ENCODE measurements around the gene F11. TPM values are rescaled to one million over a fixed set of nuclear protein-coding genes. Genes with fewer than 3 reads are reported as not detected.

Gene F11
- total and polyA plus RNA-seq, 2 donors (not counting 3 experiments of a cell fraction or from before 2014, with no cell fraction given) = not detected

DNA sequence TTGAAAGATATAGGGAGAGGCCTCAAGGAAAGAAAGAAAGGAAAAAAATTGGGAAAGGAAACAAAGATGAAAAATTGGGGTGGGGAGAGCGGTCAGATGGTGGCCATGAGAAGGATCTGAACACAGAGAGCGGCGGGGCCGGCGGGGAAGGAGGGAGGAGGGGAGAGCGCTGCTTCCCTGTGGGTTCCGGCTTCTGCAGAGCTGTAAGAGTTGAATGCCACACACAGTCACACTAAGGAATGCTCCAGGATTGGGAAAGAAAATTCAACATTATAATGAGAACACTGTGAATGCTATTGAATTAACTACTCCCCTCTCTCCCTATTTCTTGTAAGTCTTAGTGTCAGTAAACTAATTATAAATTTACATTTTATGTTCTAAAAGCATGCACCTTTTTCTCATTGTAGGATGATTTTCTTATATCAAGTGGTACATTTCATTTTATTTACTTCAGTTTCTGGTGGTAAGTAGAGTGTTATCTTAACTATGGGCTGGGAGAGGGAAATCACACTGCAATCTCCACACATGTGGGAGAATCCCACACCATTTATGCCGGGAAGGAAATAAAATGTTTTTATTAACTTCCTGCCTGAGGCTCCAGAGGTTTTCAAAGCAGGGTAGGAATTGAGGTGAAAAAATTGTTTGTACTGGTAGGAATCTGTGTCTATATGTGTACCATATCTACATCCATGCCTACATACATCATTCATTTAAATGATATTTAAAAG, 904 bp downstream of the F11 start:
- dilution Hi-C loops (cut with MboI; ENCODE audit: extremely low pct_ligation_motif_present, low sequenced_read_pairs) (no loop called here), intact Hi-C loops (cut with micrococcal nuclease) (no loop called here)
- ChIA-PET CTCF (no interaction called here), POLR2A (no interaction called here)
- DNase-seq (ENCODE audit: low read depth, low spot score) (no peak), FAIRE-seq (no peak)
- Histone ChIP-seq H3K36me3 (ENCODE audit: control insufficient read depth in 2 of 2, extremely low read depth in 1 of 2, insufficient read depth in 2 of 2, low read length in 2 of 2) (no peaks in the 10 kb centered on the region), H3K27ac (ENCODE audit: insufficient read depth, low read depth, low read length) (no peak overlapping the region), H3K79me2 (ENCODE audit: control insufficient read depth, insufficient read depth, low read length) (no peaks in the 10 kb centered on the region), H4K20me1 (replicated peaks; ENCODE audit: control insufficient read depth, extremely low read depth, insufficient read depth, low read length) (no peaks in the 10 kb centered on the region), H3K4me3 (replicated peaks in 1 of 3; ENCODE audit: insufficient read depth in 1 of 3, low read depth in 1 of 3, low read length in 3 of 3) (no peak overlapping the region), H3K9me3 (replicated peaks; ENCODE audit: control insufficient read depth, insufficient read depth, low read length) (no peaks in the 10 kb centered on the region), H3K9me1 (replicated peaks; ENCODE audit: control insufficient read depth, extremely low read depth, insufficient read depth, low read length) (no peaks in the 10 kb centered on the region), H3K4me1 (ENCODE audit: control insufficient read depth, extremely low read depth, insufficient read depth, low read length) (no peaks in the 10 kb centered on the region), H3K9ac (replicated peaks; ENCODE audit: extremely low read depth, insufficient read depth, low read length) (no peak overlapping the region), H3K27me3 (ENCODE audit: control insufficient read depth in 2 of 2, insufficient read depth in 2 of 2, low read length in 2 of 2) (no peaks in the 10 kb centered on the region), H2AFZ (ENCODE audit: low read depth, low read length) (no peak overlapping the region), H3K4me2 (ENCODE audit: insufficient read depth, low read length) (no peak overlapping the region)
- TF ChIP-seq EZH2 (IDR thresholded peaks at IDR 0.05; ENCODE audit: borderline replicate concordance, low read depth, low read length, severe bottlenecking) (no peak), MYC (IDR thresholded peaks at IDR 0.05; ENCODE audit: low read depth, low read length) (no peak), GATA2 (IDR thresholded peaks at IDR 0.05; ENCODE audit: insufficient read depth, insufficient read length, low read depth, low read length) (no peak), POLR2A (IDR thresholded peaks at IDR 0.05; ENCODE audit: low read depth, low read length) (no peak), JUN (IDR thresholded peaks at IDR 0.05; ENCODE audit: borderline replicate concordance, insufficient read depth, insufficient read length, low read depth) (no peak), FOS (IDR thresholded peaks at IDR 0.05; ENCODE audit: borderline replicate concordance, insufficient read depth, low read length) (no peak), POLR2AphosphoS5 (IDR thresholded peaks at IDR 0.05; ENCODE audit: insufficient read depth, low read depth, low read length) (no peak)
- TF ChIP-seq, protein P1, sequence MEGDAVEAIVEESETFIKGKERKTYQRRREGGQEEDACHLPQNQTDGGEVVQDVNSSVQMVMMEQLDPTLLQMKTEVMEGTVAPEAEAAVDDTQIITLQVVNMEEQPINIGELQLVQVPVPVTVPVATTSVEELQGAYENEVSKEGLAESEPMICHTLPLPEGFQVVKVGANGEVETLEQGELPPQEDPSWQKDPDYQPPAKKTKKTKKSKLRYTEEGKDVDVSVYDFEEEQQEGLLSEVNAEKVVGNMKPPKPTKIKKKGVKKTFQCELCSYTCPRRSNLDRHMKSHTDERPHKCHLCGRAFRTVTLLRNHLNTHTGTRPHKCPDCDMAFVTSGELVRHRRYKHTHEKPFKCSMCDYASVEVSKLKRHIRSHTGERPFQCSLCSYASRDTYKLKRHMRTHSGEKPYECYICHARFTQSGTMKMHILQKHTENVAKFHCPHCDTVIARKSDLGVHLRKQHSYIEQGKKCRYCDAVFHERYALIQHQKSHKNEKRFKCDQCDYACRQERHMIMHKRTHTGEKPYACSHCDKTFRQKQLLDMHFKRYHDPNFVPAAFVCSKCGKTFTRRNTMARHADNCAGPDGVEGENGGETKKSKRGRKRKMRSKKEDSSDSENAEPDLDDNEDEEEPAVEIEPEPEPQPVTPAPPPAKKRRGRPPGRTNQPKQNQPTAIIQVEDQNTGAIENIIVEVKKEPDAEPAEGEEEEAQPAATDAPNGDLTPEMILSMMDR (IDR thresholded peaks at IDR 0.05; ENCODE audit: extremely low read depth in 1 of 2, insufficient read depth in 1 of 2, low read depth in 1 of 2, low read length in 2 of 2) = no peak
- TF ChIP-seq, protein P2, sequence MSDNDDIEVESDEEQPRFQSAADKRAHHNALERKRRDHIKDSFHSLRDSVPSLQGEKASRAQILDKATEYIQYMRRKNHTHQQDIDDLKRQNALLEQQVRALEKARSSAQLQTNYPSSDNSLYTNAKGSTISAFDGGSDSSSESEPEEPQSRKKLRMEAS (IDR thresholded peaks at IDR 0.05; ENCODE audit: insufficient read depth, insufficient read length) = no peak
- no TSS peak for BruUV-seq (replicated peaks)
